Muscle layer of colon (tissue), 2 donors: Measurements from ENCODE around the gene FZR1.
"Not testable (repeated sequence)": the region's sequence is repeated elsewhere in the genome, so short reads cannot be mapped to it uniquely, and the experiment has no call there.

Experiments used
- H3K27ac ChIP-seq: one replicate; pipeline ENCODE4 v1.7.0; 2013; ENCODE audit warnings: low read depth, mild to moderate bottlenecking, low read length, moderate library complexity
- H3K27me3 ChIP-seq, 2 donors: one replicate each; pipeline ENCODE4 v1.7.0; 2013; ENCODE audit warnings: low read length in 2 of 2, mild to moderate bottlenecking in 2 of 2; ENCODE audit not compliant: insufficient read depth in 2 of 2, control insufficient read depth in 1 of 2
- H3K36me3 ChIP-seq: one replicate; pipeline ENCODE4 v1.7.0; 2013; ENCODE audit warnings: mild to moderate bottlenecking, low read length; ENCODE audit not compliant: insufficient read depth
- H3K4me1 ChIP-seq: one replicate; pipeline ENCODE4 v1.7.0; 2013; ENCODE audit warnings: mild to moderate bottlenecking, low read length; ENCODE audit not compliant: insufficient read depth
- H3K4me3 ChIP-seq, 2 donors: one replicate each; pipeline ENCODE4 v1.7.0; 2013; ENCODE audit warnings: low read length in 2 of 2, low read depth in 1 of 2, mild to moderate bottlenecking in 1 of 2, moderate library complexity in 1 of 2
- H3K9ac ChIP-seq: one replicate; pipeline ENCODE4 v1.7.0; 2013; ENCODE audit warnings: low read length
- H3K9me3 ChIP-seq: one replicate; pipeline ENCODE4 v1.7.0; 2013; ENCODE audit warnings: mild to moderate bottlenecking, low read length
- donor health status: abdominal sarcoma.
- donor health status: Adenocarcinoma of cecum.

Gene FZR1

DNA sequence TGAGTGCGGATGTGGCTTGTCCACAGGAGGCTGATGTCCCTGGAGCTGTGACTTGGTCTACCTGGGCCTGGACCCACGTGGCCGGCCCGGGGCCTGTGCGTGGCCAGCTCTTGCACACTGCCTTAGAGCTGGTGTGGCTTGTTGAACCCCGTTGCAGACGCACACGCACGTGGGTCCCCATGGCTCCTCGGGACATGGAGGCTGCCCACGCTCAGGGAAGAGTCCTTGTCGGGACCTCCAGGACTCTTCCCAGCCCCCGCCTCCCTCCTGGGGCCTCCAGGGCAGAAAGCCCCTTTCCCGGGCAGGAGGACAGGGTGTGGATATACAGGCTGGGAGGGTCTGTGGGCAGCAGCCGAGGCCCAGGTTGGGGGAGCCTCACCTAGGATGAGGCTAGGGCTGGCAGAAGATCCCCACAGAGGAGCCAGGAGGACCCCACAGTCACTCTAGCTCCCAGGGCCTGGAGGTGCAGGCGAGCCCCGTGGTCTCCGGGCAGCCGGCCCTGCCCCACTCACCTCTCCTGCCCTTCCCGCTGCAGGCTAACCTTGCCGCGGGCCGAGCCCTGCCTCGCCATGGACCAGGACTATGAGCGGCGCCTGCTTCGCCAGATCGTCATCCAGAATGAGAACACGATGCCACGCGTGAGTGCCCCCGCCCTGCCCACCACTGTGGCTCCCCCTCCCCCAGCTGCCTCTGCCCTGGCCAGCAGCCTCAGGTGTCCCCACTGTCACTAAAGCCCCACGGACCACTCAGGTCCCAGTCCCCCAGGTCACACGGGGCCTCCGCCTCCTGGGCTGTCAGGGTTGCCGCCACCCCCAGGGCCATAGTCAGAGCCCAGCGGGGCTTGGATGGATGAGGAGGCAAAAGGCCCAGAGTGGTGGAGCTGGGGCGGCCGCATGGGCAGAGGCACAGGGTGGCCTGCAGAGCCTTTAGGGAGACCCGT lies 16.6 kb downstream of the FZR1 start:
- H3K9ac ChIP-seq = no peak overlapping the region
- H3K4me1 ChIP-seq = no peaks in the 10 kb centered on the region
- H3K9me3 ChIP-seq = no peaks in the 10 kb centered on the region
- peaks cover 49% of the 10 kb centered on the region for H3K36me3 ChIP-seq
- no peak overlapping the region for H3K4me3 ChIP-seq
- no peak overlapping the region for H3K27ac ChIP-seq
- H3K27me3 ChIP-seq = no peaks in the 10 kb centered on the region

DNA sequence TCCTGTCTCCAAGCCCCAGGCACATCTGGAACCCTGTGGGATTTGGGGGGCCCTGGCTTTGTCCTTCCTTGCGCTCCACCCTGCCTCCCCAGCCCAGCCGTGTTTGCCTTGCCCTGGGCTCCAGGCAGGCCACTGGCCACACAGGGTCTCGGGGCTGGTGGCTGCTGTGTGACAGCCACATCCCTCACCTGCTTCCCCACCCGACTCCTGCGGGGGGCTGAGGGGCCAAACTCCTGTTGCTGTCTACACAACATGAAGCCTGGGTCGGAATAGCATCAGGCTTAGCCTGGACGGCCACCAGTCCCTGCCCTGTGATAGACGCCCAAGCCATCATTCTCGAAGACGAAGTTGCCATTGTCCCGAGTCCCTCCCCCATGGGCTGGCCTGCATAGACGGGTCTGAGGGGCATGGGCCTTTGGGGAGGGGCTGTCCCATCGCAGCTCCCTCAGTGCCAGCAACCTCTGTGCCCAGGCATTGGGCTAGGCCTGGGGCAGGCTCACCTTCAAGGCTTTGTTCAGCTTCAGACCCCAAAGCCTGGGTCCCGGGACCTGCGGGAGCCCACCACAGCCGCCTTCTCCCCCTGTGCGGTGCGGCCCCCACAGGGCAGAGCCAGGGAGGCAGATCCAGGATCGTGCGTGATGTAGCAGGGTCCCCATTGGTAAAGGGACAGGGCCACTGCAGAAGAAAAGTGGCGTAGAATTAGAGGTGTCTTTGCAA lies 17.4 kb downstream of the FZR1 start:
- H3K27ac ChIP-seq = no peak overlapping the region
- H3K36me3 ChIP-seq = peaks cover 55% of the 10 kb centered on the region
- no peak overlapping the region for H3K9ac ChIP-seq

DNA sequence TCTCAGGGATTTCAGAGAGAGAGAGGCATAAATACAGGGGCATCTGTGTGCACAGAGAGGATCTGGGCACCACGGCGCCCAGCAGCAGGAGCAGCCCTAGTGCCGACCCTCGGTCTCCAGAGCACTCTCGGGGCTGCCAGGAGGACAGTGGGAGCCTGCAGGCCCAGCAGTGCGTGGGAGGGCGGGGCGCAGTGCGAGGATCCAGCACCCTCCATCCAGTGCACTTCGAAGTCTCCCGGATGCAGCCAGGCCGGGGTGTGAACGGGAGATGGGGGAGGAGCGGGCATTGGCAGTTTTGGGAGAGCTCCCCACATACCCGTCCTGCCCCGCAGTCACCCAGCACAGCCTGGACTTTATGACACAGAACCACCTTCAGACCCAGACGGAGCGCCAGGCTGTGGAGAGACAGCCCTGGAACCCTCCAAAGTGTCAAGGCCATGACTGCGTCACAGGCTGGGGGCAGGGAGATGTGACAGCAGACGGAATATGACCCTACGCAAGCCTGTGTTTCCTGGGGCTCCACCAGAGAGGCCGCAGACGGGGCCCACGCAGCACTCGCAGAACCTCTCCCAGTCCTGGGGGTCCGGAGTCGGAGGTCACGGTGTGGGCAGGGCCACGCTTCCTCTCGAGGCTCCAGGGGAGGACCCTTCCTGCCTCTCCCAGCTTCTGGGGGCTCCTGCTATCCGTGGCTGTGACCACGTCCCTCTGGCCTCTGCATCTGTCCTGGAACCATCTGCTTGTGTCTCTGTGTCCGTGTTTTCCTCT lies 18.1 kb downstream of the FZR1 start:
- H3K27ac ChIP-seq = no peak overlapping the region
- no peaks in the 10 kb centered on the region for H3K27me3 ChIP-seq
- no peak overlapping the region for H3K9ac ChIP-seq
- H3K4me3 ChIP-seq = no peak overlapping the region
- H3K9me3 ChIP-seq = no peaks in the 10 kb centered on the region
- H3K36me3 ChIP-seq = peaks cover 54% of the 10 kb centered on the region
- no peaks in the 10 kb centered on the region for H3K4me1 ChIP-seq

More for the DNA sequence above, 17.4 kb downstream of the FZR1 start:
- H3K4me3 ChIP-seq = no peak overlapping the region
- H3K9me3 ChIP-seq = no peaks in the 10 kb centered on the region
- no peaks in the 10 kb centered on the region for H3K27me3 ChIP-seq
- H3K4me1 ChIP-seq = no peaks in the 10 kb centered on the region

DNA sequence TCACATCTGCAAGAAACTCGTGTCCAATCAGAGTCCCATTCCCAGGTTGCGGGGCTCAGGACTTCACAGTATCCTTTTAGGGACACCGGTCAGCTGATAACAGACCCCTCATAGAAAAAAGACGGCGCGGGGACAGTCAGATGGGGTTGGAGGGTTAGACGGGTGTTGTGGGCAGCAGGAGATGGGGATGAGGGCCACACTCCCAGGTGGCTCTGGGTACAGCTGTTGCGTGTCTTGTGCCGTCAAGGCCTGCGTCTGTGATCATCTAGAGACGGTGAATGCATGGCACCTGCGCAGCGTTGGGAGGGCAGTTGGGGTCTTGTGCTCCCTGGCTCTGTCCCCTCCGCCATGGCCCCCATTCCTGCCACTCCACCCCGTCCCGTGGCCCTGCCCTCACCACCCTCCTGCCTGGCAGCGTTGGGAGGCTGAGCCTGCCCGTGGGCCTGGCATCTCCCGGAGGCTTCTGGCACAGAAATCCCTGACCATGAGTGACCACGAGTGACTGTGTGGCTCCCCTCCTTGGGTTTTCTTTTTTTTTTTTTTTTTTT lies 18.9 kb downstream of the FZR1 start:
- Histone ChIP-seq H3K9me3 (no peaks in the 10 kb centered on the region), H3K9ac (no peak overlapping the region), H3K27me3 (no peaks in the 10 kb centered on the region), H3K4me3 (no peak overlapping the region), H3K4me1 (no peaks in the 10 kb centered on the region), H3K27ac (no peak overlapping the region), H3K36me3 (peaks cover 46% of the 10 kb centered on the region)

DNA sequence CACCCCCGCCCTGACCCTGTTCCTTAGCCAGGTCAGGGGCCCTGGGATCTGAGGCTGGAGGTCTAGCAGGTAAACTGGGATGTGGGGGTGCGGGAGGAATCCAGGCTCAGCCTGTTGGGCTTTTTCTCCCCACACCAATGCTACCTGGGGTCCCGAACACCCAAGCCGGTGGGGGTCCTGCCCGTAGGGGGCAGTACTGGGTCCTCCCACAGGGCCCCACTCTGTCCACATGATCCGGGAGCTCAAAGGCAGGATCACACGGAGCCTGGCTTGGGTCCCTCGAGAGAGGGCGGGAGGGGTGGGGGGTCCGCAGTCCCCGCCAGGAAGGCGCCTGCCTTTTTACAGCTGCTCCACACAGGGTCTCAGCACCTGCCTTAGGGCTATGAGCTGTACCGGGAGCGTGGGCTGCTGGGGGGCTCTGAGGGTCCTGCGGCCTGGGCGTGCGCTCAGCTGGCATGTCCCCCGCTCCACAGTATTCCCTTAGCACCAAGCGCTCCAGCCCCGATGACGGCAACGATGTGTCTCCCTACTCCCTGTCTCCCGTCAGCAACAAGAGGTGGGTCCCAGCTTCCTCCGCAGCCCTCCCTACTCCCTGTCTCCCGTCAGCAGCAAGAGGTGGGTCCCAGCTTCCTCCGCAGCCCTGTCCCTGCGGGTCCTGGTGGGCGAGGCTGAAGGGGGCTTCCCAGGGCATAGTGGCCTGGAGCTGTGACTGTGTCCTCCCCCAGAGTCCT lies 20.6 kb downstream of the FZR1 start:
- Histone ChIP-seq H3K4me1 (no peaks in the 10 kb centered on the region), H3K36me3 (peaks cover 58% of the 10 kb centered on the region), H3K9me3 (no peaks in the 10 kb centered on the region), H3K27me3 (no peaks in the 10 kb centered on the region), H3K9ac (no peak overlapping the region), H3K27ac (no peak overlapping the region), H3K4me3 (no peak overlapping the region)

DNA sequence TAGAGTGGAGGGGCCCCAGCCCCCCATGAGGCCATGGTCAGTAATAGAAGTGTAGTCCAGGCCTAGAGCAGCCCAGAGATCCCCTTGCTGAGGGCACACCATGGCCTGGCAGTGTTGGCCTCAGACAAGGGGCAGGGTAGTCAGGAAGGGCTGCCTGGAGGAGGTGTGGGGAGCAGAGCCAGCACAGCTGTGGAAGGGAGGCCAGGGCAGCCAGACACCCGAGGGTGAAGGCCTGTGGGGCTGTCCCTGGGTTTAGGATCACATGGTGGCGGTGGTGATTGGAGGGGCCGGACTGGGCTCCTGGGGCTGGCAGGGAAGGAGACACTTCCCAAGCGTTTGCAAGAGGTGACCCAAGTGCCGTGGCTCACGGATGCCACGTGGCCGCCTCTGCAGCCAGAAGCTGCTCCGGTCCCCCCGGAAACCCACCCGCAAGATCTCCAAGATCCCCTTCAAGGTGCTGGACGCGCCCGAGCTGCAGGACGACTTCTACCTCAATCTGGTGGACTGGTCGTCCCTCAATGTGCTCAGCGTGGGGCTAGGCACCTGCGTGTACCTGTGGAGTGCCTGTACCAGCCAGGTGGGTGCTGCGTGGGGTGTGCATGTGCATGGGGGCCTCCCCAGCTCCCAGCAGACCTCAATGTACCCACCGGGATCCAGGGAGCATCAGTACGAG lies 21.3 kb downstream of the FZR1 start:
- peaks cover 58% of the 10 kb centered on the region for H3K36me3 ChIP-seq

DNA sequence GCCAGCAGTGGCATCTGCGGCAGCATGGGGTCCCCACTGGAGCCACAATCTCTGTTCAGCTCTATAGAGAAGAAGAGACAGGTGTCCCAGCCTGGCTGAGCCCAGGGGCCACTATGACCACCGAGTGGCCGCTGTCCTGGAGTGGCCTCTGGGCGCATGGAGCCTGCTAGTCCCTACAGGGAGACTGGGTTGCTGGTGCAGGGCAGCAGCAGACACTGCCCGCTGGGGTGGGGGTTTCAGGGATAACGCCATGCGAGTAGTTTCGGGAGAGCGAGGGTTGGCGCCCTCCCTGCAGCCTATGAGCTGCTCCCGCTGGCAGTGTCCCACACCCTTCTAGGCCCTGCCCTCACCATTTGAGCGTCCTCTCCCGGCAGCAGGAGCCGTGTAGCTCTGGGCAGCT lies 22.0 kb downstream of the FZR1 start:
- H3K9me3 ChIP-seq = no peaks in the 10 kb centered on the region
- H3K4me3 ChIP-seq = no peak overlapping the region
- H3K27ac ChIP-seq = no peak overlapping the region
- H3K9ac ChIP-seq = no peak overlapping the region
- H3K27me3 ChIP-seq = no peaks in the 10 kb centered on the region
- H3K4me1 ChIP-seq = no peaks in the 10 kb centered on the region
- H3K36me3 ChIP-seq = peaks cover 59% of the 10 kb centered on the region

More for the DNA sequence above, 21.3 kb downstream of the FZR1 start:
- no peaks in the 10 kb centered on the region for H3K4me1 ChIP-seq
- no peaks in the 10 kb centered on the region for H3K9me3 ChIP-seq
- no peak overlapping the region for H3K27ac ChIP-seq
- no peak overlapping the region for H3K9ac ChIP-seq
- H3K4me3 ChIP-seq = no peak overlapping the region
- no peaks in the 10 kb centered on the region for H3K27me3 ChIP-seq

DNA sequence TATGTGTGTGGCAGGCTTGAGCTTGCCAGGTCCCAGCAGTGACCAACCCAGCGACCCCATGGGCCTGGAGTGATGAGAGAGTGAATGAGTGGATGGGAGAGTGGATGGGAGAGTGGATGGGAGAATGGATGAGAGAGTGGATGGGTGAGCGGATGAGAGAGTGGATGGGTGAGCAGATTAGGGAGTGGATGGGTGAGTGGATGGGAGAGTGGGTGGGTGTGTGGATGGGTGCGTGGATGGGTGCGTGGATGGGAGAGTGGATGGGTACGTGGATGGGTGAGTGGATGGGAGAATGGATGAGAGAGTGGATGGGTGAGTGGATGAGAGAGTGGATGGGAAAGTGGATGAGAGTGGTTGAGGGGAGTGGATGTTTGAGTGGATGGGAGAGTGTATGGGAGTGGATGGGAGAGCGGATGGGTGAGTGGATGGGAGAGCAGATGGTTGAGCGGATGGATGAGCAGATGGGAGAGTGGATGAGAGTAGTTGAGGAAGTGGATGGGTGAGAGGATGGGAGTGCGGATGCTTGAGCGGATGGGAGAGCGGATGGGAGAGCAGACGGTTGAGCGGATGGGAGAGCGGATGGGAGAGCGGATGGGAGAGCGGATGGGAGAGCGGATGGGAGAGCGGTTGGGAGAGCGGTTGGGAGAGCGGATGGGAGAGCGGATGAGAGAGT lies 22.6 kb downstream of the FZR1 start:
- Histone ChIP-seq H3K9ac (no peak overlapping the region), H3K36me3 (peaks cover 60% of the 10 kb centered on the region)

DNA sequence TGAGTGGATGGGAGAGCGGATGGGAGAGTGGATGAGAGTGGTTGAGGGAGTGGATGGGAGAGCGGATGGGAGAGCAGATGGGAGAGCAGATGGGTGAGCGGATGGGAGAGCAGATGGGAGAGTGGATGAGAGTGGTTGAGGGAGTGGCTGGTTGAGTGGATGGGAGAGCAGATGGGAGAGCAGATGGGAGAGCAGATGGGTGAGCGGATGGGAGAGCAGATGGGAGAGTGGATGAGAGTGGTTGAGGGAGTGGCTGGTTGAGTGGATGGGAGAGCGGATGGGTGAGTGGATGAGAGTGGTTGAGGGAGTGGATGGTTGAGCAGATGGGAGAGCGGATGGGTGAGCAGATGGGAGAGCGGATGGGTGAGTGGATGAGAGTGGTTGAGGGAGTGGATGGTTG lies 23.2 kb downstream of the FZR1 start:
- not testable (repeated sequence) for H3K4me3 ChIP-seq, H3K27me3 ChIP-seq, H3K9ac ChIP-seq, H3K9me3 ChIP-seq, H3K27ac ChIP-seq, H3K4me1 ChIP-seq
- peaks cover 55% of the 10 kb centered on the region for H3K36me3 ChIP-seq

More for the DNA sequence above, 22.6 kb downstream of the FZR1 start:
- Histone ChIP-seq H3K27me3 (no peaks in the 10 kb centered on the region), H3K4me3 (no peak overlapping the region), H3K4me1 (no peaks in the 10 kb centered on the region), H3K27ac (no peak overlapping the region), H3K9me3 (no peaks in the 10 kb centered on the region)

DNA sequence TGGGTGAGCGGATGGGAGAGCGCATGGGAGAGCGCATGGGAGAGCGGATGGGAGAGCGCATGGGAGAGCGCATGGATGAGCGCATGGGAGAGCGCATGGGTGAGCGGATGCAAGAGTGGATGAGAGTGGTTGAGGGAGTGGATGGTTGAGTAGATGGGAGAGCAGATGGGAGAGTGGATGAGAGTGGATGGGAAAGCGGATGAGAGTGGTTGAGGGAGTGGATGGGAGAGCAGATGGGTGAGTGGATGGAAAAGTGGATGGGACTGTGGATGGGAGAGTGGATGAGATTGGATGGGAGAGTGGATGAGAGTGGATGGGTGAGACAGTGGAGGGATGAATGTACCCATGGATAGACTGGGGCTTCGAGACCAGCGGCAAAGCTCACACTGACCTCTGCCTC lies 24.3 kb downstream of the FZR1 start:
- peaks cover 52% of the 10 kb centered on the region for H3K36me3 ChIP-seq

More for the DNA sequence above, 24.3 kb downstream of the FZR1 start:
- Histone ChIP-seq H3K9me3 (no peaks in the 10 kb centered on the region), H3K27me3 (no peaks in the 10 kb centered on the region), H3K27ac (no peak overlapping the region), H3K4me3 (no peak overlapping the region), H3K4me1 (no peaks in the 10 kb centered on the region), H3K9ac (no peak overlapping the region)
